Endometrium (tissue), 2 donors: Measurements from ENCODE around the gene OR51M1.

Source experiments
- FAIRE-seq: peaks from 2 replicates; lab custom pipeline; 2012; peaks lifted over from hg19 to GRCh38; lab: Jason Lieb, UNC
- donor health status: control.
- donor health status: control.

OR51M1 gene

DNA sequence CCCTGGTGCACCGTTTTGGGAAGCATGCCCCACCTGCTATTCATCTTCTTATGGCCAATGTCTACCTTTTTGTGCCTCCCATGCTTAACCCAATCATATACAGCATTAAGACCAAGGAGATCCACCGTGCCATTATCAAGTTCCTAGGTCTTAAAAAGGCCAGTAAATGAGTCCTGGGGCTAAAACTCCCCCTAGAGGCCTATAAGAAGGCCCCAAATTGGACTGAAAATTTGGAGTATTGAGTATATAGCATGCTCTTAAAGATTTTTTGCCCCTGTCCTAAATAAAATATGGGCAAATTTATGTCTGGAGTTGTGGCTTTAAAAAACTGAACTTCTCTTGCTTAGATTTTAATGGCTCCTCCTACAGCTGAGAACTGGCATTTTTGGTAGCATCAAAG lies 6.6 kb downstream of the OR51M1 start:
- FAIRE-seq = no peak

DNA sequence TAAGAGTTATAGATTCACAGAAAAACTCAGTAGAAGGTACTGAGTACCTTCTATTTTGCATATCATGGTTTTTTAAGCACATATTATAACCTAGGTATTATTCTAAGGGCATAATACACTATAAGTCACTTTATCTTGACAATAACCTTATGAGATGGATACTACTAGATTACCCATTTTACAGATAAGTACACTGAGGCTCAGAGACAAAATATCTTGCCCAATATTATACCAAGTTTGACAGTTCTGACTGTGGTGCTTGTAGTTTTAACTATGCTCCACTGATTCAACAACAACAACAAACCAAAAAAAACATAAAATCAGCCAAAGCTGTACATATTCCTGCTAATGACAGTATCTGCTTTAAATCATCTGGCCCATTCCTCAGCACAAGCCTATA lies 10.5 kb downstream of the OR51M1 start:
- FAIRE-seq = no peak

DNA sequence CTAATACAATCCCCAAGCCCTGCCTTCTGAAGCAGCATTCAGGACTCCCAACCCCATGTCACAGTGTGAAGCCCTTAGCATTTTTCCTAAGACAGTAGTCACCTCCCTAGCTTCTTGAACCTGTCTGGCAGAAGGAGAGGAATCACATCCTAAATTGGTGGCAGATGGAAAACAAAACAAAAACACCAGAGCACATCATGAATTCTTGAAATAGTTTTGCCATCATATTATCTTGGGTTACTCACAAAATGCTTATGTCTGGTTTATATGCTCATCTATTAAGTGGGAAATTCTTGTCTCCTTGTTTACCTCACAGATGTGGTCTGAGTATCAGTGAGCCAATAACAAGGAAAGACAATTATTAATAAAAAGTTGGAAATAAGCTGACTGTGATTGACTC lies 15.3 kb downstream of the OR51M1 start:
- FAIRE-seq = no peak

DNA sequence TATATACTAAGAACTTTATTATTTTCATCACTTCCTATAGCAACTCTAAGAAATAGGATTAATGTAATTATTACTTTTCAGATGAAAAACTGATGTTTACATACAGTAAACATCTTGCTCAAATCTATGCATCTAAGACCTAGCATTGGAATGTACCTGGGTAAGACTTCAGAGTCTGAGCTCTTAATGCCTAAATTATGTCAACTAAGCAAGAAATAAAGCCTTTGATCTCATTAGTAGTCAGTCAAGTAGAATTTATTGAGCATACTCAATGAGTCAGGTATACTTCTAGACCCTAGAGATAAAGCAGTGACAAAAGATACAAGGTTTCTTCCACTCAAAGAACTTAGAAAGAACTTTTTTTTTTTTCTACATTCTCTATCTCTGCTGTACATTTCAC lies 21.6 kb downstream of the OR51M1 start:
- FAIRE-seq = no peak

DNA sequence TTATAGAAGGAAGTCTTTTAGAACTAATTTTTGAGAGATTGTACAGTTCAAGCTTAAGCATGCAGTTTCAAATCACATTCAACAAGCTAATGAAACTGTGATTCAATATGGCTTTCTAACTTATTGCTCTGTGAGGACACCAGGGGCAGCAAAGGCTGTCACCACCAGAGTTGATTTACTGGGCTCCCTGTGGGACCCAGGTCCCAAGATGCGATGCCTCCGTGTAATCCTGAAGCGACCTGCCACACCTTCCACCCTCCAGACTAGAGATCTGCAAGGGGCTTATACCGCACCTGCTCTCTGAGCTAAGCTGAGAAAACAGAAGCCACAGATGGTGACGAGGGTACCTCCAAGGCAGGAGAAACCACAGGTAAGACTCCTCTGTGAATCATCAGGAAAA lies 37.4 kb downstream of the OR51M1 start:
- no peak for FAIRE-seq

DNA sequence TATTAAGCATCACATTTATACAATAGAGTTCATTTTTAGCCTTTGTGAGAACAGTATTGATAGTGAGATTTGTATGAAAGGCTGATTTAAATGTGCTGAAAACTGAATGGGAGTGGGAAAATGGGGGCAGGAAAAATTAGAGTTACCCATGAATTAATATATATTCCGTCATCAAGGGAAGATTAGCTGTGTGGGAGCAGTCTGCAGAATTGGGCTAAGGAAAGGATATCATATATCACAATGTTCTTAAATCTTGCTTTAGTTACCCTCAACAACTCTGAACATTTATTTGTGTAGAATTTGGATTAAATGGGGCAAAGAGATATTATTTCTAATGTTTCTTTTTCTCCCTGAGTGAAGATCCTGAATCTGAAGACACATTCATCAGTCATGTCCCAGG lies 38.2 kb downstream of the OR51M1 start, which contains the start of gene OR51Q1:
Gene OR51Q1, plus strand, starts transcription at position 301 of the 400 bp plus-strand sequence. Its CDS starts 90 bp downstream, at position 391.
- no peak for FAIRE-seq

DNA sequence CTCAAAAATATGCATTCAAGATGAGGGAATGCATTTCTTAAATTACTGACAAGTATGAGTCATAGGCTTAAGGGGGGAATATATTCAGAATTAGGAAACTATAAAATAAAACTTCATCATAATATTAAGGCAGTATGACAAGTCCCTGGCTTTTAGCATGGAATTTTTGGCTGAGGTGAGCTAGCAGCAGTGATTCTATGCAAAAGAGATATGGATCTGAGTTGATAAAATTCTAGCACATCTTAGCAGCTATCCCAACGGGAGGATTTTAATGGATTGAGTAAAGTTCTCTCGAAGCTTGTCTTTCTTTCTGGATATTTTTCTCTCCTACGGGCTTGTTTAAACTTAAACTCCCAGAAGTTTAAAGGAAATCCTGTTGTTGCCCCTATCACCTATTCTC lies 39.5 kb downstream of the OR51M1 start:
- no peak for FAIRE-seq

DNA sequence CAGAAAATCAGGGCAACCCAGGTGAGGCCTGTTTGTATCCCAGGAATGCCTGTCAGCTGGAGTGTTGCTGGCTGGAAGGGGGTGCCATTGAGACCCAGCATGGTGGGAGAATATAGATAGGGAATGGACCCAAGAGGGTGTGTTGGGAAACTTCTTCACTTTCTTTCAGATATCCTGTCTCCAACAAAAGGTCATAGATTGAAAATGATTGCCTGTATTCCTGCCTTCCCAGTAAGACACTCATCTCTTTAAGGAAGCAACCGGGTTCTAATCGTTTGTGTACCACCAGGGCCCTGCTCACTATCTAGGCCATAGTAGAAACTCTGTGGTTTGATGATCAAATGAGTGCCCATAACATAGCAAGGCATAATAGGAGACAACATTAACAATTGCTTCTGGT lies 57.8 kb downstream of the OR51M1 start, which contains the start of gene OR51I1:
Gene OR51I1, minus strand, starts transcription at position 101 of the 400 bp plus-strand sequence. Its CDS starts 0 bp downstream, at position 101.
- FAIRE-seq = no peak
